Measurements from ENCODE around the gene EPAS1. TPM values are rescaled to one million over a fixed set of nuclear protein-coding genes. Genes with fewer than 3 reads are reported as not detected.
A peak's percentile ranks its signal among the peaks of the same experiment; 100 is the strongest.

The EPAS1 gene
- total and polyA plus RNA-seq, 7 donors = 39.2 to 123 (median 80.4) TPM

- H3K27ac ChIP-seq = no peak overlapping the region
- ATAC-seq (no peak), DNase-seq (no peak)
- H3K4me1 ChIP-seq = peaks cover 35% of the 10 kb centered on the region
- H3K36me3 ChIP-seq (ENCODE audit: insufficient read depth in 1 of 2, low read depth in 1 of 2) = no peaks in the 10 kb centered on the region
- TF ChIP-seq CTCF (IDR thresholded peaks at IDR 0.05) = no peak
- no peaks in the 10 kb centered on the region for H3K9me3 ChIP-seq
- WGBS, 3 donors = 77 to 87% (median 86%) methylated on average over 5 of the region's 5 CpGs
- intact Hi-C loops (cut with DNase I) = no loop called here
- no peaks in the 10 kb centered on the region for H3K27me3 ChIP-seq (ENCODE audit: insufficient read depth in 3 of 3, low read length in 2 of 3)
- H3K4me3 ChIP-seq = no peak overlapping the region
Measured at GRCh38 chr2:46303822-46304221, 6.6 kb downstream of the EPAS1 start.

GRCh38 chr2:46304635-46305034 is 7.4 kb downstream of the EPAS1 start:
- Histone ChIP-seq H3K4me1 (peaks cover 42% of the 10 kb centered on the region), H3K9me3 (no peaks in the 10 kb centered on the region), H3K27ac (no peak overlapping the region), H3K36me3 (ENCODE audit: insufficient read depth in 1 of 2, low read depth in 1 of 2) (no peaks in the 10 kb centered on the region), H3K27me3 (ENCODE audit: insufficient read depth in 3 of 3, low read length in 2 of 3) (no peaks in the 10 kb centered on the region), H3K4me3 (no peak overlapping the region)
- ATAC-seq = no peak
- TF ChIP-seq CTCF (IDR thresholded peaks at IDR 0.05) = no peak
- no peak for DNase-seq
- WGBS, 3 donors = 73 to 86% (median 85%) methylated on average over 3 of the region's 3 CpGs
- intact Hi-C loops (cut with DNase I) = no loop called here

- H3K9me3 ChIP-seq = no peaks in the 10 kb centered on the region
- no peaks in the 10 kb centered on the region for H3K27me3 ChIP-seq (ENCODE audit: insufficient read depth in 3 of 3, low read length in 2 of 3)
- peaks cover 47% of the 10 kb centered on the region for H3K4me1 ChIP-seq
- DNase-seq = no peak
- H3K4me3 ChIP-seq = no peak overlapping the region
- no peaks in the 10 kb centered on the region for H3K36me3 ChIP-seq (ENCODE audit: insufficient read depth in 1 of 2, low read depth in 1 of 2)
- intact Hi-C loops (cut with DNase I) = no loop called here
- ATAC-seq = no peak
- H3K27ac ChIP-seq = peak overlapping the region; percentile 66
- TF ChIP-seq CTCF (IDR thresholded peaks at IDR 0.05) = no peak
- 79 to 88% (median 82%) methylated on average over 3 of the region's 3 CpGs for WGBS, 3 donors
Measured at GRCh38 chr2:46305187-46305586, 8.0 kb downstream of the EPAS1 start.

- intact Hi-C loops (cut with DNase I) = no loop called here
- H3K27me3 ChIP-seq (ENCODE audit: insufficient read depth in 3 of 3, low read length in 2 of 3) = no peaks in the 10 kb centered on the region
- H3K4me1 ChIP-seq = peaks cover 52% of the 10 kb centered on the region
- TF ChIP-seq CTCF (IDR thresholded peaks at IDR 0.05) = no peak
- no peak for ATAC-seq
- H3K27ac ChIP-seq = peak overlapping the region; percentile 66
- no peaks in the 10 kb centered on the region for H3K9me3 ChIP-seq
- no peak overlapping the region for H3K4me3 ChIP-seq
- DNase-seq = no peak
- 67 to 71% (median 68%) methylated on average over 4 of the region's 4 CpGs for WGBS, 3 donors
- H3K36me3 ChIP-seq (ENCODE audit: insufficient read depth in 1 of 2, low read depth in 1 of 2) = no peaks in the 10 kb centered on the region
Measured at GRCh38 chr2:46305767-46306166, 8.6 kb downstream of the EPAS1 start.

GRCh38 chr2:46306330-46306751 is 9.1 kb downstream of the EPAS1 start:
- Histone ChIP-seq H3K9me3 (no peaks in the 10 kb centered on the region), H3K36me3 (ENCODE audit: insufficient read depth in 1 of 2, low read depth in 1 of 2) (no peaks in the 10 kb centered on the region), H3K4me1 (peaks cover 52% of the 10 kb centered on the region), H3K4me3 (peak overlapping the region; percentile 33), H3K27ac (peak overlapping the region; percentile 66), H3K27me3 (ENCODE audit: insufficient read depth in 3 of 3, low read length in 2 of 3) (no peaks in the 10 kb centered on the region)
- 21 to 44% (median 30%) methylated on average over 2 of the region's 2 CpGs for WGBS, 3 donors
- ATAC-seq (peak; percentile 28 to 68 (median 36)), DNase-seq (no peak)
- TF ChIP-seq CTCF (IDR thresholded peaks at IDR 0.05) = no peak
- intact Hi-C loops (cut with DNase I) = no loop called here

All from psoas muscle (tissue), 8 donors.